Hypothalamus (tissue), 51 donors: ENCODE results near the gene SLC37A4.

Source experiments
- DNase-seq, 51 donors: peaks; one replicate each; lab custom pipeline; 2025; lab: John Stamatoyannopoulos, UW

The SLC37A4 gene

DNA sequence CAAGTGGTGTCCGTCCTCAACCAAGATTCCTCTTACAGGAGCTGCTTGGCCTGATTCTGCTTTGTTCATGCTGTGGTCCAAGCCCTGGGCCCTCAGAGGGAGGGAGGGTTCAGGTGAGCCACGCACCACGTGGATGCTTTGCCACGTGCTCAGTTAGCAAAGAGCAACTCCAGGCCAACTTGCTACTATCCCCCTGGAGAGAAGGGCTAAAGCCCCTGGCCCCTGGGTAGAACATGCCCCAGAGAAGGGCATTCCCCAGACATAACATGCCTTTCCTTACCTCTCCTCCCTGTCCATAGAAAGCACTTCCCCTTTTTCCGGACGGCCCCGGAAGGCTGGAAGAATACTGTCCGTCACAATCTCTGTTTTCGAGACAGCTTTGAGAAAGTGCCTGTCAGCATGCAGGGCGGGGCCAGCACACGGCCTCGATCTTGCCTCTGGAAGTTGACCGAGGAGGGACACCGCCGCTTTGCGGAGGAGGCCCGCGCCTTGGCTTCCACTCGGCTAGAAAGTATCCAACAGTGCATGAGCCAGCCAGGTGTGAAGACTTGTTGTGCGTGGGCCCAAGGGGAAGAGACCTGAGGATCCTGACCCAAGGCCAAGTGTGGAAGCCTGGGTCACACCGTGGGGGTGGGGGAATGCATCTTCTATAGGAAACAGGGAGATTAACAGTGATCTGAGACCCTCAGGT is 50.3 kb downstream of the SLC37A4 start:
- DNase-seq: peak in 9 of 51 donors; percentile 1 to 14 (median 7)

GRCh38 chr11:118979434-118979833 is 51.2 kb downstream of the SLC37A4 start:
- no peak for DNase-seq

- DNase-seq: no peak
Measured at GRCh38 chr11:118975771-118976709, 54.6 kb downstream of the SLC37A4 start.
